T follicular helper cell (primary cell): ENCODE results near the gene IRS2.

Experiments used
- DNase-seq: peaks from one replicate; pipeline ENCODE4 v3.0.0-alpha.2; 2020; ENCODE audit warnings: low read depth

IRS2 gene

GRCh38 chr13:109807345-109807744 lies 21.0 kb upstream of the IRS2 start:
- DNase-seq, result no peak

- no peak for DNase-seq
Observed at GRCh38 chr13:109804654-109805053, 18.3 kb upstream of the IRS2 start.

DNA sequence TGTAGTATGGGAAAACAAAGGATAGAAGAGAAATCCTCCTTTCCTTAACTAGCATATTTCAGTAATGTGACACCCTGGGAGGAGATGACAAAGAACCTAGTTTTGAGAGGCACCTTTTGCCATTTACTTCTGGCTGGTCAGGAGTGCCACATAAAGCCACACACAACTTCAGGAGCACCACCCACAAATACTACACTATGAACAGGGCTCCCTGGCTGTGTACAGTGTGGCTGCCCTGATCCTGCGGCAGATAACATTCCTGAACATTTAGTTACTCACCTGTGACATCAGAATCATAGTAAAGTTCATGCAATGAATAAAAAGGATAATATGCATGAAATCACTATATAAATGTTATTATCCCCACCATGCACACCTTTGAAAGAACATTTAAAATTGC lies 17.4 kb upstream of the IRS2 start:
- DNase-seq, result no peak

GRCh38 chr13:109802936-109803335 lies 16.6 kb upstream of the IRS2 start:
- DNase-seq, result no peak

DNA sequence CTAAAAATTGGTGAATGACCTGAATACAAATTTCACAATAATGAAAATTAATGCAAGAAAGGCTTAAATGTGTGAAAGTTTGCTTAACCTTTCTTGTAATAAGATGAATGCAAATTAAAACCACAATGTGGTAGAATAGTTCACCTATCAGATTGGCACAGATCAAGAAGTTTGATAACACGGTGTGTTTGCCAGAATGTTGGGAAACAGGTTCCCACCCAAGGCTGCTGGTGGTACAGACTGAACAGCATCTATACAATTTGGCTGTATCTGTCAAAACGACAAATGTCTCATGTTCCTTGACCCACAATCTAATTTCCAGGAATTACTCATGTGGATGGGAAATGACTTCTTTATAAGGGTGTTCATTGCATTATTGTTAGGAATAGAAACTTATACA lies 8.6 kb upstream of the IRS2 start:
- no peak for DNase-seq

- DNase-seq, result no peak
Observed at GRCh38 chr13:109794095-109794494, 7.7 kb upstream of the IRS2 start.

DNA sequence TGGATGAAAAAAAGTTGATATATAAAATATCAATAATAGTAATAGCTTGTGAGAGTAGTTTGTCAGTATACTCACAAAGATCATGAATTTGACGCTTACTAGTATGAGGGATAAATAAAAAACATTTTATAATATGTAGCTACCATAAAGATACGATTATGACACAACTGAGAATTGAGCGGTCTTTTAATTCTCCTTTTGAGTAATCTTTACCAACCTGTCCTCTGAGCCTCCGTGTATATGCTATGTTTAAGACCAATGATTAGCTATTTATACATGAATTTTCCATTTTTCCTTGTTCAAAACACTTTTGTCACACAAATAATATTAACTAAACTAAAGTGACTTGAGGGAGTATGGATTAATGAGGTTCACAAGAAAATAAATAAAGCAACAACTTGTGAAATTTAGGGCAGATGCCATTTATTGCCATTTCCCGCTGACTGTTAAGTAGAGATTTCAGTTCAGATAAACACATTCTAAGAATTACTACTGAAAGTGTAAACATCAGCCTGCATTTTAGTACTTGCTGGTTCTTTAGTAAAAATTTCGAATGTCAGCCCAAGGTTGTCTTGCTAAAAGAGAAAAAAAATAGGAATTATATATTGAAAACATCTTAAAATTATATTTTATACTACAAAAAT lies 6.2 kb upstream of the IRS2 start:
- DNase-seq, result no peak

DNA sequence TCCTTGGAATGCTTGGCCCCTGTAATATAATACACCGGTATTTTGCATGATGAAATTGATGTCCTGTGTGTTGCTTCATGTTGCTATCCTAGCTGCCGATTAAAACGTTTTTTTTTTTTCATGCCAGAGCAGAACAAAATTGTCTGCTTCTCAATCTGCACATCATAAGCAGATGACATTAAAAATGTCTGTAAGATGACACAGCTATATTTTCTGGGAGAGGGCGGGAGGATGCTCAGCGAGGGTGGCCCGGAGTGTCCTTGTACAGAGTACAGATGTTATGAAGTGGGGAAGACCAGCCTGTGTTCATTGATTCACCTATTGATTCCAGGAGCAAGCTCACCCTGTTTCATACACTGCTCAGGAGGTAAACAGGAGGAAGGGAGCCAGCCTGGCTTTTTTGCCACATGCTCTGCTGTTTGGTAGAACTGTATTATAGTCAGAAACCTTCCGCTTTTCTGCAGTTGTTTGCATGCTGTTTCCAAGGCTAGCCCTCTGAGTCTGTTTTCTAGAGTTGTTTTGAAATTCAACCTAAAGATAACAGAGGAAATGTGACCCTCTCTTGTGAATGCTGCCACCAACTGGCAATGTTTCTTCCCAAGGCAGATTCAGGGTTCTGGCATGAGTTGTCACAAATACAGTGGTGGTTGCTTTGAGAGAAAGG lies 4.7 kb upstream of the IRS2 start:
- DNase-seq, result no peak

GRCh38 chr13:109790086-109790485 lies 3.7 kb upstream of the IRS2 start:
- DNase-seq, result no peak

- DNase-seq, result no peak
Observed at GRCh38 chr13:109789262-109789661, 2.9 kb upstream of the IRS2 start.

DNA sequence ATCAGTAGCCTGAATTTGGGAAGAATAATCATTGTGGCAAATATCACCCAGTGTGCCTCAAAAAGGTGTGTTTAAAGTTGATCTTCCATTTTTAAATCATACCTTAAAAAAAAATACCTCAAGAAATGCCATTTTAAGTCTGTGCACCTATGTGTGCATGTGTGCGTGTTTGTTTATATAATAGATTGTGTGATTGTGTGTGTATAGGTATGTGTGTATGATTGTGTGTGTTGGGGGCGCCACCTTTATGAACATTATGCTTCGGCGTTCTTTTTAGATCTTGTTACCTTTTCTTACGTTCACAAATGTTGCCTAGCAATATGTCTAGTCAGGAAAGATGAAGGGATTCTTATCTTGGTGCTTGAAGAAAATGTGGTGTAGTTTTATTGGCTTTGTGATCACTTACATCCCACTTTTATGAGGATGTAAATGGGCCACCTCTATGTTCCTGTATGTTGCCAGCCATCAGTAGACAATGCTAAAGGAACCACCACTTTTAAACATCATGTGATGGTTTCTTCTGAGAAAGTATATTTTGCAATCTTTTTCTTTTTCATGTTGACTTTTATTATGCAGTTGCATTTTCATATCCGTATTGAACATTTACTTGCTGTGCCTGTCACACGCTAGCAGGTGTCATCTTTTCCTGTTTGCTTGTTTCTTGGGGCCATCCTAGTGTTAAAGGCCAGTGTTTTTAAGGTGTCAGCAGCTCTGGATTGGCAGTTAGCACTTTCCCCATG lies 2.2 kb upstream of the IRS2 start:
- no peak for DNase-seq

- DNase-seq, result no peak
Observed at GRCh38 chr13:109787135-109787954, 962 bp upstream of the IRS2 start.

- DNase-seq, result no peak
Observed at GRCh38 chr13:109785892-109786450, 412 bp downstream of the IRS2 start.

GRCh38 chr13:109785141-109785891 lies 1.1 kb downstream of the IRS2 start:
- DNase-seq, result no peak

DNA sequence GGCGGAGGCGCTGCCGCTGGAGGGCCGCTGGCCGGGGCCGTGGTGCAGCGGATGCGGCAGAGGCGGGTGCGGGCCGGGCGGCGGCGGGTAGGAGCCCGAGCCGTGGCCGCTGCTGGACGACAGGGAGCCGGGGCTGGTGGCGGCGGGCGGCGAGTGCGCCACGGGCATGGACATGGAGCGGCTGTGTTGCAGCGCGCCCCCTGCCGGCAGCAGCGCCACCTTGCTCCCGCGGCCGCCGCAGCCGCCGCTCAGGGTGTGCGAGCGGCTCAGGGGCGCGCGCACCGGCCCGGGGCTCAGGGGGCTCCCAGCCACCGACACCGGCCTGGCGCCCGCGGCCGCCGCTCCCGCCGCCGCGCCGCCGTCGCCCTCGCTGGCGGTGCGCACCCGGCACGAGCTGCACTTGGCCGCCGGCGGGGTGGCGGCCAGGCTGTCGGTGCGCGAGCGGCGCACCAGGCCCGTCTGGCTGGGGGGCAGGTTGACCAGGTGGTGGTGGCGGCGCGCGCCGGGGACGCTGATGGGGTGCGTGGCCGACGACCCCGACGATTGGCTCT lies 1.7 kb downstream of the IRS2 start:
- peak; percentile 50 for DNase-seq

- no peak for DNase-seq
Observed at GRCh38 chr13:109783815-109784589, 2.4 kb downstream of the IRS2 start.

DNA sequence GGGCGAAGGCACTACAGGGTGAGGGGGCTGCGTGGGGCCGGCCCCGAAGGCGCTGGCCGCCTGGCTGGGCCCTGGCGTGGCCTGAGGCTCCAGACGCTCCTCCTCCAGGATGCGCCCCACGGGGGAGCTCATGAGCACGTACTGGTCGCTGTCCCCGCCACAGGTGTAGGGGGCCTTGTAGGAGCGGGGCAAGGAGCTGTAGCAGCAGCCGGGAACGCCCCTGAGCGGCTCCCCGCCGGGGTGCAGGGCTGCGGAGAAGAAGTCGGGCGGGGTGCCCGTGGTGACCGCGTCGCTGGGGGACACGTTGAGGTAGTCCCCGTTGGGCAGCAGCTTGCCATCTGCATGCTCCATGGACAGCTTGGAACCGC lies 3.0 kb downstream of the IRS2 start:
- DNase-seq, result no peak

DNA sequence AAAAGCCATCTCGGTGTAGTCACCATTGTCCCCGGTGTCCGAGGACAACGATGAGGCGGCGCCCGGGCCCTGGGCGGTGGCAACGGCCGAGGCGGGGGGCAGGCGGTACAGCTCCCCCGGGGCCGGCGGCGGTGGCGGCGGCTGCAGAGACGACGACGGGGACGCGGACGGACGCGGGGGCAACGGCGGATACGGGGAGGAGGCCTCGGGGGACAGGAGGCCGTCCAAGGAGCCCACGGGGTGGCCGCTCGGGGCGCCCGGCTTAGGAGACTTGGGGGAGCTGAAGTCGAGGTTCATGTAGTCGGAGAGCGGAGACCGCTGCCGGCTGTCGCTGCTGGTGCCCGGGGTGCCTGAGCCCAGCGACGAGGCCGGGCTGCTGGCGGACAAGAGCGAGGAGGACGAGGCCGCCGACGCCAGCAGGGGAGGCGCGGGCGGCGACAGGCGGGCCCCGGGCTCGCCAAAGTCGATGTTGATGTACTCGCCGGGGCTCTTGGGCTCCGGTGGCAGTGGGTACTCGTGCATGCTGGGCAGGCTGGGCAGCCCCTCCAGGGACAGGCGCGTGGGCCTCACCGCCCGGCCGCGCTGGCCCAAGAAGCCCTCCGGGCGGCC lies 3.5 kb downstream of the IRS2 start:
- DNase-seq, result no peak

- no peak for DNase-seq
Observed at GRCh38 chr13:109782066-109782822, 4.1 kb downstream of the IRS2 start.
